ENCODE measurements around the gene MYORG.

DNA sequence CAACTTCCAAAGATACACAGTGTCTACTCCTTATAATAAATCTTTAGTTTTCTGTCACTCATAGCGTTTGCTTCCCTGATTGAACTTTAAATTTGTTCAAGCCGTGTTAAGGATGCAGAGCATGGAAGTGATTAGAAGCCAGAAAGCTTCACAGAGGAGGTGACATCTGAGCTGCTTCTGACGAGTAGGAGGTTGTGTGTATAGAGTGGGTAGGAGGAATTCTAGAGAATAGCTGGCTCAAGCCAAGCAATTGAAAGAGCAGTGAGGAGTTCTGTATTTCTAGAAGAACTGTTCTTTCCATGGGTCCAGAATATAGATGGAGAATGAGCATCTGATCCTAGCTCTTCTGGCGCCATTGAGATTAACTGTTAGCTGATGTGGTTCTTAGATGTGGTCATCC is 41.3 kb downstream of the MYORG start:
- TF ChIP-seq ZFP3 (CRISPR knock-in tag; IDR thresholded peaks at IDR 0.05), result no peak
- no peak for TF ChIP-seq TOX (CRISPR knock-in tag; IDR thresholded peaks at IDR 0.05; ENCODE audit: borderline replicate concordance)
- TF ChIP-seq CREB5 (CRISPR knock-in tag; IDR thresholded peaks at IDR 0.05; ENCODE audit: low read depth), result no peak
- TF ChIP-seq, protein P1, sequence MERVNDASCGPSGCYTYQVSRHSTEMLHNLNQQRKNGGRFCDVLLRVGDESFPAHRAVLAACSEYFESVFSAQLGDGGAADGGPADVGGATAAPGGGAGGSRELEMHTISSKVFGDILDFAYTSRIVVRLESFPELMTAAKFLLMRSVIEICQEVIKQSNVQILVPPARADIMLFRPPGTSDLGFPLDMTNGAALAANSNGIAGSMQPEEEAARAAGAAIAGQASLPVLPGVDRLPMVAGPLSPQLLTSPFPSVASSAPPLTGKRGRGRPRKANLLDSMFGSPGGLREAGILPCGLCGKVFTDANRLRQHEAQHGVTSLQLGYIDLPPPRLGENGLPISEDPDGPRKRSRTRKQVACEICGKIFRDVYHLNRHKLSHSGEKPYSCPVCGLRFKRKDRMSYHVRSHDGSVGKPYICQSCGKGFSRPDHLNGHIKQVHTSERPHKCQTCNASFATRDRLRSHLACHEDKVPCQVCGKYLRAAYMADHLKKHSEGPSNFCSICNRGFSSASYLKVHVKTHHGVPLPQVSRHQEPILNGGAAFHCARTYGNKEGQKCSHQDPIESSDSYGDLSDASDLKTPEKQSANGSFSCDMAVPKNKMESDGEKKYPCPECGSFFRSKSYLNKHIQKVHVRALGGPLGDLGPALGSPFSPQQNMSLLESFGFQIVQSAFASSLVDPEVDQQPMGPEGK (CRISPR knock-in tag; IDR thresholded peaks at IDR 0.05; ENCODE audit: borderline replicate concordance), result no peak
- no peak for TF ChIP-seq CSDC2 (CRISPR knock-in tag; IDR thresholded peaks at IDR 0.05)
- TF ChIP-seq RARB (CRISPR knock-in tag; IDR thresholded peaks at IDR 0.05), result no peak
- TF ChIP-seq PPARA (CRISPR knock-in tag; IDR thresholded peaks at IDR 0.05; ENCODE audit: borderline replicate concordance), result no peak
- TF ChIP-seq BACH2 (CRISPR knock-in tag; IDR thresholded peaks at IDR 0.05; ENCODE audit: borderline replicate concordance), result no peak
- TF ChIP-seq TCF4 (CRISPR knock-in tag; IDR thresholded peaks at IDR 0.05; ENCODE audit: borderline replicate concordance), result no peak
